ENCODE measurements around the gene FMNL2.
A peak's percentile ranks its signal among the peaks of the same experiment; 100 is the strongest.
"Not testable (repeated sequence)": the region's sequence is repeated elsewhere in the genome, so short reads cannot be mapped to it uniquely, and the experiment has no call there.

Gene FMNL2

GRCh38 chr2:152518641-152519580 is 183.9 kb downstream of the FMNL2 start:
- Histone ChIP-seq H3K9me3 (replicated peaks in 1 of 11) (peaks cover 0 to 3% (median 0%) of the 10 kb centered on the region in 11 experiments; a peak in 4 of 22 replicates), H3K4me1 (peaks cover 0 to 37% (median 2%) of the 10 kb centered on the region in 10 experiments; a peak in 7 of 20 replicates), H3K27me3 (no peaks in the 10 kb centered on the region), H3K9ac (no peak overlapping the region), H3K4me2 (peak overlapping the region in 1 of 11 experiments; percentile 33; a peak in 1 of 22 replicates), H3K36me3 (peaks cover 23 to 86% (median 38%) of the 10 kb centered on the region in 11 experiments; a peak in 21 of 22 replicates), H3K4me3 (no peak overlapping the region), H4K20me1 (peaks cover 0 to 99% (median 62%) of the 10 kb centered on the region in 11 experiments; a peak in 15 of 22 replicates), H3K27ac (no peak overlapping the region; a peak in 2 of 22 replicates)
- no peak for TF ChIP-seq Cebpa-rat (IDR thresholded peaks at IDR 0.05)

- Histone ChIP-seq H3K27ac (no peak overlapping the region), H3K9ac (no peak overlapping the region), H3K27me3 (no peaks in the 10 kb centered on the region), H3K36me3 (peaks cover 23 to 92% (median 41%) of the 10 kb centered on the region in 11 experiments; a peak in 21 of 22 replicates), H3K4me1 (peaks cover 0 to 42% (median 6%) of the 10 kb centered on the region in 10 experiments; a peak in 14 of 20 replicates), H3K4me3 (no peak overlapping the region), H3K4me2 (no peak overlapping the region), H3K9me3 (replicated peaks in 1 of 11) (peaks cover 0 to 3% (median 0%) of the 10 kb centered on the region in 11 experiments; a peak in 4 of 22 replicates), H4K20me1 (peaks cover 0 to 99% (median 60%) of the 10 kb centered on the region in 11 experiments; a peak in 15 of 22 replicates)
- no peak for TF ChIP-seq Cebpa-rat (IDR thresholded peaks at IDR 0.05)
Measured at GRCh38 chr2:152519581-152519952, 184.6 kb downstream of the FMNL2 start.

- peaks cover 0 to 3% (median 0%) of the 10 kb centered on the region in 11 experiments; a peak in 4 of 22 replicates for H3K9me3 ChIP-seq (replicated peaks in 1 of 11)
- H3K9ac ChIP-seq: no peak overlapping the region
- no peak overlapping the region for H3K4me3 ChIP-seq
- H3K4me1 ChIP-seq: peaks cover 10 to 50% (median 18%) of the 10 kb centered on the region in 10 experiments; a peak in 19 of 20 replicates
- H3K4me2 ChIP-seq: no peak overlapping the region
- peaks cover 0 to 99% (median 59%) of the 10 kb centered on the region in 11 experiments; a peak in 17 of 22 replicates for H4K20me1 ChIP-seq
- TF ChIP-seq Cebpa-rat (IDR thresholded peaks at IDR 0.05): no peak
- H3K27ac ChIP-seq: no peak overlapping the region
- H3K27me3 ChIP-seq: no peaks in the 10 kb centered on the region
- H3K36me3 ChIP-seq: peaks cover 23 to 92% (median 41%) of the 10 kb centered on the region in 11 experiments; a peak in 21 of 22 replicates
Measured at GRCh38 chr2:152520759-152521158, 185.8 kb downstream of the FMNL2 start.

- not testable (repeated sequence) for H3K9me3 ChIP-seq (replicated peaks in 1 of 11); H3K4me2 ChIP-seq; H3K4me3 ChIP-seq; H3K9ac ChIP-seq; H3K27me3 ChIP-seq; H3K27ac ChIP-seq
- H3K36me3 ChIP-seq: peaks cover 23 to 92% (median 43%) of the 10 kb centered on the region in 11 experiments; a peak in 21 of 22 replicates
- H3K4me1 ChIP-seq: peaks cover 10 to 53% (median 24%) of the 10 kb centered on the region in 10 experiments; a peak in 19 of 20 replicates
- H4K20me1 ChIP-seq: peaks cover 0 to 93% (median 50%) of the 10 kb centered on the region in 11 experiments; a peak in 18 of 22 replicates
Measured at GRCh38 chr2:152522446-152522845, 187.5 kb downstream of the FMNL2 start.

- peaks cover 10 to 53% (median 24%) of the 10 kb centered on the region in 10 experiments; a peak in 19 of 20 replicates for H3K4me1 ChIP-seq
- no peak overlapping the region for H3K4me2 ChIP-seq
- H3K4me3 ChIP-seq: no peak overlapping the region
- H3K9me3 ChIP-seq (replicated peaks in 1 of 11): peaks cover 0 to 3% (median 0%) of the 10 kb centered on the region in 11 experiments; a peak in 3 of 22 replicates
- TF ChIP-seq Cebpa-rat (IDR thresholded peaks at IDR 0.05): no peak
- H3K36me3 ChIP-seq: peaks cover 23 to 89% (median 43%) of the 10 kb centered on the region in 11 experiments; a peak in 21 of 22 replicates
- no peaks in the 10 kb centered on the region for H3K27me3 ChIP-seq
- no peak overlapping the region for H3K9ac ChIP-seq
- peaks cover 0 to 90% (median 46%) of the 10 kb centered on the region in 11 experiments; a peak in 18 of 22 replicates for H4K20me1 ChIP-seq
- H3K27ac ChIP-seq: no peak overlapping the region
Measured at GRCh38 chr2:152523091-152523490, 188.1 kb downstream of the FMNL2 start.

- Histone ChIP-seq H3K4me2 (peak overlapping the region; percentile 14 to 75 (median 43); a peak in 19 of 22 replicates), H3K4me3 (no peak overlapping the region), H3K27me3 (no peaks in the 10 kb centered on the region), H3K9ac (no peak overlapping the region; a peak in 1 of 22 replicates), H3K4me1 (peaks cover 10 to 62% (median 36%) of the 10 kb centered on the region in 10 experiments; a peak in 19 of 20 replicates), H3K36me3 (peaks cover 23 to 93% (median 57%) of the 10 kb centered on the region in 11 experiments; a peak in 21 of 22 replicates), H3K9me3 (replicated peaks in 1 of 11) (peaks cover 0 to 3% (median 0%) of the 10 kb centered on the region in 11 experiments; a peak in 3 of 22 replicates), H4K20me1 (peaks cover 0 to 80% (median 31%) of the 10 kb centered on the region in 11 experiments; a peak in 17 of 22 replicates), H3K27ac (peak overlapping the region in 8 of 11 experiments; percentile 4 to 51 (median 27); a peak in 11 of 22 replicates)
- TF ChIP-seq Cebpa-rat (IDR thresholded peaks at IDR 0.05): no peak
Measured at GRCh38 chr2:152525277-152525838, 190.4 kb downstream of the FMNL2 start.

- Histone ChIP-seq H3K4me2 (peak overlapping the region in 6 of 11 experiments; percentile 6 to 39 (median 24); a peak in 7 of 22 replicates), H4K20me1 (peaks cover 0 to 50% (median 18%) of the 10 kb centered on the region in 11 experiments; a peak in 17 of 22 replicates), H3K4me1 (peaks cover 11 to 65% (median 36%) of the 10 kb centered on the region in 10 experiments), H3K27me3 (no peaks in the 10 kb centered on the region), H3K27ac (peak overlapping the region in 6 of 11 experiments; percentile 4 to 15 (median 9); a peak in 8 of 22 replicates), H3K9me3 (replicated peaks in 1 of 11) (peaks cover 0 to 11% (median 0%) of the 10 kb centered on the region in 11 experiments; a peak in 4 of 22 replicates), H3K9ac (no peak overlapping the region), H3K4me3 (no peak overlapping the region), H3K36me3 (peaks cover 7 to 72% (median 36%) of the 10 kb centered on the region in 11 experiments; a peak in 21 of 22 replicates)
- TF ChIP-seq Cebpa-rat (IDR thresholded peaks at IDR 0.05): no peak
Measured at GRCh38 chr2:152529420-152530115, 194.6 kb downstream of the FMNL2 start.

GRCh38 chr2:152532241-152532640 is 197.3 kb downstream of the FMNL2 start:
- H3K27ac ChIP-seq: no peak overlapping the region
- no peak overlapping the region for H3K9ac ChIP-seq
- H3K4me1 ChIP-seq: peaks cover 26 to 68% (median 45%) of the 10 kb centered on the region in 10 experiments
- peaks cover 0 to 11% (median 0%) of the 10 kb centered on the region in 11 experiments; a peak in 4 of 22 replicates for H3K9me3 ChIP-seq (replicated peaks in 1 of 11)
- no peak for TF ChIP-seq Cebpa-rat (IDR thresholded peaks at IDR 0.05)
- no peak overlapping the region for H3K4me3 ChIP-seq
- H3K36me3 ChIP-seq: peaks cover 7 to 49% (median 34%) of the 10 kb centered on the region in 11 experiments; a peak in 21 of 22 replicates
- H3K27me3 ChIP-seq: no peaks in the 10 kb centered on the region
- no peak overlapping the region for H3K4me2 ChIP-seq
- H4K20me1 ChIP-seq: peaks cover 0 to 36% (median 10%) of the 10 kb centered on the region in 11 experiments; a peak in 7 of 22 replicates
